Stimulated activated CD8-positive, alpha-beta memory T cell treated with anti-CD3 and anti-CD28 coated beads, Interleukin-2, amount 100 ng/mL, for 48 hours (primary cell): ENCODE measurements around the gene KCNK18.
"Not testable (repeated sequence)": the region's sequence is repeated elsewhere in the genome, so short reads cannot be mapped to it uniquely, and the experiment has no call there.

Source experiments
- DNase-seq, 2 donors: peaks; one replicate each; pipeline ENCODE4 v3.0.0-alpha.2; 2020; ENCODE audit warnings: low read depth in 2 of 2

The KCNK18 gene

DNA sequence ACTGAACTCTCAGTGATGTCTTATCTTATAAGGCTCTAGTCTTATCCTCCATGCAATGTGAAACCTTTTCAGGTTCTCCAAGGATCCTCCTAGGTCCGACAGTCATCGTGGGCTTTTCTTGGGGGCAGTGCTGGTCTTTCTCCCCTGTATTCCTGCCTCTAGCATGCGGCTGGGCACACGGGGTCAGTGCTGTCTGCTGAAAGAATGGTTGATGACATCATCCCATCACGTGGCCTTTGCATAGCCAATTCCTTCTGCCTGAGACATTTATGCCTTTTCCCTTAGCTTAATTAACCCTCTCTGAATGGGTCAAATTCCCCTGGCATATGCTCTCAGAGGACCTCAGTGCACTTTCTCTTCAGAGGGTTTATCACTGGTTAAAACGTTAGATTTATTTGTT is 27.0 kb upstream of the KCNK18 start:
- DNase-seq = no peak

DNA sequence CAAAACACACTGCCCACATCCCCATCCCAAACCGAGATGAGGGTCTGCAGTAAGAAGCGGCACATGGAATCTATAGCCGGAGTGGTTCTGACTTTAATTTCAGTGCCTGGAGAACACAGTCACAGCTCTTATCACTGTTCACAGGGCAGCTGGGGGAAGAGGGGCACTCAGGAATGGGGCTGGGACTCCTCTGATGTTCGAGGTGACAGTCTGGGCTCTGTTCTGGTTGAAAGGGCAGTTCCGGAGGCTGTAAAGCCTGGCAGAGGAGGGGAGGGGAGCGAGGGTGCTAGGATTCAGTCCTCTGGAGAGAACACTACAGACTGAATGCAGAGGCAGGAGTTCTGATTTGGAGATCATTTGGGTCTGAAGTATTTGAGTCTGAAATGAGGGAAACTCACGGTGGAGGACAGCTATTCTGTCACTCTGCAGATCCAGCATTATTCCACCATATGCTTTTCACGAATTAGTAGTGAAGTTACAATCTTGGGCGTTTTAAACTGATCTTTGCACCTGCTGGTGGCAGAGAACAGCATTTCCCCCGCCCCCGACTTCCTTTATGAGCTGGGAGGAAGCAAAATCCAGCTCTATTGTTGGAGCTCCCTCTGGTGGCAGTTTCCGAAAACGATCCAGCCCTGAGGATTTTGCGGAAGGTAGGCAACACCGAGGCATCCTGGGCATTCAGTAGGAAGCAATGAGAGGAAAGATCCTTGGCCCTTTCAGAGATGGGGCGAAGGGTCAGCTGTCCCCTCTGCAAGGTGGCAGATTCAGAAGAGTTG is 22.7 kb upstream of the KCNK18 start:
- DNase-seq = peak; percentile 61 to 78

- no peak for DNase-seq
Measured at GRCh38 chr10:117175215-117175900, 21.9 kb upstream of the KCNK18 start.

DNA sequence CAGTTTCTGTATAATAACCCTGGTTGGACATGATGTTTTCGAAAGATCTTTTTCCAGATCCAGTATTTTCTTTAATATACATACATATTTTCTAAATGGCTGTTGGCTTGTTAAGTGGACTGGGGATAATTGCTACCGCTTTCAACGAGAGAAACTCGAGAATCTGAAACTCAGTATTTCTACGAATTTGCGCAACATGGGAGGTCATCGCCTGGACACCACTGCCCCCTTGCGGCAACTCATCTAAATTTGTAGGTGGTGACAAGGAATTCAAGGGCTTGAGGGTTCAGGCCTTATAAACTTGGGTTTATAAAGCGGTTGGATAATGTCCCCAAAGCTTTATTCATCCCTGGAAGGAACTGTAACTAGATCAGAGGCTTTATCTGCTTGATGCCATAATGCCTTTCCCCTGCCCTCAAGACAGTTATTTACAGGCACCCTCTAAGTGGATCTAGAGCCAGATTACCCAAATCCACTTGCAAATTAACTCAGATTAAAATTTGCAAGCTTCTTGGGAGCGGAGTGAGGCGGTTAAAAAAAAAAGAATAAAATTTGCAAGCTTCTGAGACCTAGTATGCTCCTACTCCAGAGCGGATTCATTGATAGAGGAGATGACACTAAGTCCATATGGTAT is 21.3 kb upstream of the KCNK18 start:
- DNase-seq = peak; percentile 56 to 69

GRCh38 chr10:117178190-117178589 is 19.1 kb upstream of the KCNK18 start:
- DNase-seq = no peak

DNA sequence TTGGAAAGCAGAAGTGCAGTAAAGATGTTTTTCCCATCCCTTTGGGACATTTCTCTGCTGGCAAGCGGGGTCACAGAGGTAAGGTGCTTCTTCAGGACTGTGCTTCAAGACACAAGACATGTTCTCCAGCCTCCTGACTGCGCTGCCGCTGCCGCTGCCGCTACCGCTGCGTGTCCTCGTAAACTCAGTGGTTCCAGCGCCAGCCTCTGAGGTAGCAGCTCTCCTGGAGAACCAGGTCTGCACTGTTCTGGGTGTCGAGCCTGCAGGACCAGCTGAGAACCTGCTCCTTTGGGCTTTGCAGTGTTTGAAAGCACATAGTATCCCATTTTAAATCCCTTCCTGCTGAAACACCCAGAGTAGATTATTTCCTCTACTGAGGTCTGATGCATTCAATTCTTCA is 13.0 kb upstream of the KCNK18 start:
- no peak for DNase-seq

DNA sequence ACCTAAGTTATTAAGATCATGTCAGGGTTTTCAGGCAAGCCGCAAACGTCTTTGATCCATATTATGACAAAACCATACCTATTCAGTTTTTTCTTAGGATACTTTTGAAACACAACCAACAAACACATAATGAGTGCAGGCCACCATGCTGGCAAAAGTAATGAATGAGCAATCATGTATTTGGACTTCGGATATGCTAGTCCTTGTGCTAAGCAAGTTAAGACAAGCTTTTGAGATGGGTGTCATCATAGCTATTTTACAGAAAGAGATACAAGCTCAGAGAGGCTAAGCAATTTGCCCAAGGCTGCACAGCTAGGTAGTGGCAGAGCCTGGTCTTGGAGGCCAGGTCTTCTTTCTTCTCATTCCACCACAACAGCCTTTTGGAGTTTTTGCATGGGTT is 12.5 kb upstream of the KCNK18 start:
- DNase-seq = no peak

DNA sequence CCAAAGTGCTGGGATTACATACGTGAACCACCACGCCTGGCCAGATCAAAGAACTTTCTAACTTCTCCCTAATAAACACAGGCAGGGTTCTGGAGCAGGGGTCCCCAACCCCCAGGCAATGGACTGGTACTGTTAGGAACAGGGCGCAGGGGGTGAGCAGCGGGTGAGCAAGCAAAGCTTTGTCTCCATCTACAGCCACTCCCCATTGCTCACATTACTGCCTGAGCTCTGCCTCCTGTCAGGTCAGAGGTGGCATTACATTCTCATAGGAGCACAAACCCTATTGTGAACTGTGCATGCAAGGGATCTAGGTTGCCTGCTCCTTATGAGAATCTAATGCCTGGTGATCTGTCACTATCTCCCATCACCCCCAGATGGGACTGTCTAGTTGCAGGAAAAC is 11.5 kb upstream of the KCNK18 start:
- DNase-seq = not testable (repeated sequence)

DNA sequence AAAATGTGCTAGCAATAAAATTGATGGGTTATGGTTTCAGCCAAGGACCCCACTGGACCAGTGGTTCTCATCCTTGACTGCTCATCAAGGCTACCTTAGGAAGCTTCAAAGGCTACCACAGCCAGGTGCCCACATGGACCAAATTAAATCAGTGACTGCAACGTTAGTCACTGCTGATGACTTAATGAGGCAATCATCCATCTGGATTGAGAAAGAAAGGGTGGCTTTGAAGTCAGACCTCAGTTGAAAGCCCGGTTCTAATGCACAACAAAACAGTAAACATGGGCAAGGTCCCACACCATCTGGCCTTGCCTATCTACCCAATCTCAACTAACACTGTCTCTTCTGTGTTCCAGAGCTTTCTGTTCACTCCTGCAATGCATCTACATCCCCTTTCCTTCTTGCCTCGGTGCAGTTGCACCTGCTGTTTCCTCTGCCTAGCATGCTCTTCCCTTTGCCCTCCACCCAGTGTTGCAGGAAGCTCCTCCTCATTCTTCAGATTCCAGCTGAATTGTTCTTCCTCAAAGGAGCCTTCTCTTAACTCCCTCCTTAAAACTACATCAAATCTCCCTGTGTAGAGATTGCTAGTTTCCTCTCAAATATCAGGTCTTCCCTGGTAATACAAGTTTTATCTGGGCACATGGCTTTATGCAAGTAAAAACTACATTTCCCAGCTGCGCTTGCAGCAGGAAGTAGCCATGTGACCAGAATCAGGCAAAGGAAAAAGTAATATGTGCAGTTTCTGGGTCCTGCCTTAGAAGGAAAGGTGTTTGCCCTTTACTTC is 10.3 kb upstream of the KCNK18 start:
- DNase-seq = no peak

DNA sequence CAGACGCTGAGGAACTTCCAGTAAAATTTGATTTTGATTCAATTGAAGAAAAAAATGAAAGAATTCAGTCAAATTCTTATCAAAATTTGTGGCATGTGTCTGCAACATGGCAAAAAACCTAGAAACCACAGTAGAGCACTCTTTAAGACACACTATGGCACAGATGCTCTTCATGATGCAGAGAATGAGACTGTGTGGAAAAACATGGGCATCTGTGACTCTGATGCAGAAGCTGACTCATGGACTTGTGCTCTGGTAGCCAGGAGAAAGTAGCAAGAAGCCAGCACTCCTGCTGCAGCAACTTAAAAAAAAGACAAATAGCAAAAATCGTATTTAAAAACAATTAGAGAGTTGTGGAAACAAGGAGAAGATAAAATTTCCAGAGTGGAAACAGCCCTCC is 8.9 kb upstream of the KCNK18 start:
- no peak for DNase-seq

GRCh38 chr10:117189557-117189956 is 7.7 kb upstream of the KCNK18 start:
- DNase-seq = no peak

DNA sequence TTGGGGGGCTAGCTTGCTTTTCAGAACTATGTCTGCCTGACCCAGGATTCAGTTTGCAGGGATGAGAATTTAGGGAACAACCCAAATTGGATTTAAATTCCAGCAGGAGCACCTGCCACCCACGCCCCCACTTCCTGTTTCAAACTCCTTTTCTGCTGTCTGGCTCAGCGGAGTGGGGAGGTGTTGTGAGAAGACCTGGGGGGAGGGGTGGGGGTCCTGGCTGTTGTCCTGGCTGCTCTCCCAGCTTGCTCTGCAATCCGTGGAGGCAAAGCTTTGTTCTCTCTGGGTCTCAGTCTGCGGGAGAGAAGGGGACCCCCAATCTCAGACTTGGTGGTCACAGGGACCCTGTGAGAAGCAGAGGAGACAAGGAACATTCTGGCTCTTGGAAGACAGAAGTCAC is 799 bp downstream of the KCNK18 start:
- DNase-seq = no peak

DNA sequence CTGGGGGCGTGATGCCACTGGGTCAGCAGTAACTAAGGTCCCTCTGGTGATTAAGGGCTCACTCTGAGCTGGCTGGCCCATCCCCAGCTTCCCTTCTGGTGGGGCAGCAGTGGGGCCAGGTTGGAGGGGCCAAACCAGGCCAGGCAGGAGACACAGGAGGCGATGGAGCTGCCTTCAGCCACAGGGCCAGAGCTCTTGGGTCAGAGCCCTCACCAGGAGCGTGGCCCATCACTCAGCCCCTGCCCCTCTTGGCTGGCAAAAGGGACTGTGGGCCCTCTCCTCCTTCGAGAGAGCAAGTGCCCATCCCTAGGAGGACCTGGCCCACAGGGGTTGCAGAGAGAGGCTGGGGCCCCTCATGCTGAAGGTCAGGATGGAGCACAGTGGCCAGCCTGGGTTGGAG is 4.5 kb downstream of the KCNK18 start:
- no peak for DNase-seq

GRCh38 chr10:117204316-117204715 is 7.0 kb downstream of the KCNK18 start:
- no peak for DNase-seq

DNA sequence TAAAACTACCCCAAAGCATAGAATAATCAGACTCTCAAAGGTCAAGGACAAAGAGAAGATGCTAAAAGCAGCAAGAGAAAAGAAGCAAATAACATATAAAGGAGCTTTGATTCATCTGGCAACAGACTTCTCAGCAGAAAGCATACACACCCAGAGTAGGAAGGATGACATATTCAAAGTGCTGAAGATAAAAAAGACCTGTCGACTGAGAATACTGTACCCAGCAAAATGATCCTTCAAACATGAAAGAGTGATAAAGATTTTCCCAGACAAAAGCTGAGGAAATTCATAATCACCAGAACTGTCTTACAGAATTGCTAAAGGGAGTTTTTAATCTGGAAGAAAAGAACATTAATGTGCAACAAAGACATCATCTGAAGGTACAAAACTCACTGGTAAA is 14.9 kb downstream of the KCNK18 start:
- DNase-seq = no peak

- no peak for DNase-seq
Measured at GRCh38 chr10:117214401-117214800, 17.1 kb downstream of the KCNK18 start.

GRCh38 chr10:117215079-117215478 is 17.8 kb downstream of the KCNK18 start:
- no peak for DNase-seq

DNA sequence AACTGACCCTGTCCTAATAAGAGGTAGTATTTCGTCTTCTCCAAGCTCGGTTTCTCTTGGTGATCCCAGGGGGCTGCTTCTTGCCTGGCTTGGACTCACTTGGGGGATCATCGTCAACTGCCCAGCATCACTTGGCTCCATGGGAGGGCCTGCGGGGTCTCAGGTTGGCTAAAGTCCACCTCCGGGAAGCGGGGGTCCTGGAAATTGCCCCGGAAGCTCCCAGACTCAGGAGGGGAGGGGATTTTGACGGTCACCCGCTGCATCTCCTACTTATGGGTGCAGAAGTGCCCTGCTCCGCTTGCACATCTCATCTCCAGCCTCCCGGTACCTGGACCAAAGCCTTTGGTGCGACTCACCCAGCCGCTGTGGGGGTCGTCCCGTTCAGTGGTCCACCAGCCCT is 18.7 kb downstream of the KCNK18 start:
- DNase-seq = no peak

DNA sequence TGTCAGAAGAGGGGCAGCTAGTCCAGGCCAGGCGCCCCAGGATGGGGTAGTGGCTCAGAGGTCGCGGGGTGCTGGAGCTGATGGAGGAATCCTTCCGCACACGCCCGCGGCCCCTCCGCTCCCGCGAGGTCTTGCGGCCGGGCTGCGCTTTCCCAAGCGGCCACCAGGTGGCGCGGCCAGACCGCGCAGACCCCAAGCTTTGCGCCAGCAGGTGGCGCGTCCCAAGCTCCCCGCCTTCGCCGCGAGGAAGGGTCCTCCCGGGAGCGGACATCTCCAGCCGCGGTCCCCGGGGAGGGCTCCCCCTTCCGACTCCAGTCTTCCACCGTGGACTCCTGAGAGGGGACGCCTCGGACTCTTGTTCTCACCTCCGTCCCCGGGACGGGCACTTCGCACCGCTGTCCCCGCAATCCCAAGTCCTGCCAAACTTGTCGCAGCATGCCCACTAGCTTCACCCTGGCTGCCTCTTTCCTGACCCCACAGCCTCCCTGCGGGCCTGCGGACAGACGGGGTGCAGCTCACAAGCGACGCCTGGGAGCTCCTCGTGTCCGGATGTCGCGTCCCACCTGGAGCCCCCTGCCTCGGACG is 19.4 kb downstream of the KCNK18 start:
- peak; percentile 46 to 58 for DNase-seq

DNA sequence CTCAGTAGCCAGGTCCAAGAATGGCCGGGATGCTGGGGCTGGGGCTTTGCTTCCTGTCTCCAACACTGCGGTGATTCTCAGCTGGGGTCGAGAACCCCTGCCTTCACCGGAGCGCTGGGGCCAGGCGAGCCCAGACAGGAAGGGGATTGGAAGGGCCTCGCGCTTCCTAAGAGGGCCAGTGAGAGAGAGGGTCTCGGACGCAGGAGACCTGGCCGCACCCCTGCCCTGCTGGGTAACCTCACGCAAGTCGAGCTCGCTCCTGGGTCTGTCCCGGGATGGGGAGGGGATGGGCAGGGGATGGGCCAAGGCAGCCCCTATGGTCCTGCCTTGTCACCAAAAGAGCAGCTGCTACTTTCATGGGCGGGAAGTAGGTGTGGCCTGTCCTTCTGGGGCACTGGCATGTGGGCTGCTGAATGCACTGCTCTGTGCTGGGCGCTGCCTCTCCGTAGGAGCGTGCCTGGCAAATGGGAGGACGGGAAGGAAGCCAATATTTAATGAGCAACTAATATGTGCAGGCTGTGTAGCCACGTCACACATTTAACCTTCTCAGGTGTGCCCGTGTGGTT is 20.0 kb downstream of the KCNK18 start:
- peak in 1 of 2 donors; percentile 5 for DNase-seq

DNA sequence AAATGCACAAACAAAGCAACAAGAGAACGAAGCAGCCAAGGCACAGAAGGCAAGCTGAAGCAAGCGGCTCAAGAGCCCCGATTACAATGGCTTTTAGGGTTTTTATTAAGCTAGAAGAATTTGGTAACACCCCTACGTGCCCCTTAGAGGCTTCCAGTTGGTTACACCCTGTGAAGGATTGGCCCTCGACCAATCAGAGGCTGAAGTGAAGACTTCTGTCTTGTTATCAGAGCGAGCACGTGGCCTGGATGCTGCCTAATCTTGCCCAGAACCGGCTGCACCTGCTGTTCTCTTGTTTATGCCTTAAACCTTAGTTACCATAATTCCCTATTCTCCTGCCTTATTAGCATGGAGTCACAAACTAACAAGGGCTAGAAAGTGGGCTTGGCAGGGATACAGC is 21.4 kb downstream of the KCNK18 start:
- DNase-seq = no peak
